NCI-H187 treated with DMSO at 0.1 percent for 48 hours (cell line): ENCODE measurements around the gene KIF26A.

Experiments
- DNase-seq: peaks from one replicate; lab custom pipeline; 2025; lab: John Stamatoyannopoulos, UW

The KIF26A gene

DNA sequence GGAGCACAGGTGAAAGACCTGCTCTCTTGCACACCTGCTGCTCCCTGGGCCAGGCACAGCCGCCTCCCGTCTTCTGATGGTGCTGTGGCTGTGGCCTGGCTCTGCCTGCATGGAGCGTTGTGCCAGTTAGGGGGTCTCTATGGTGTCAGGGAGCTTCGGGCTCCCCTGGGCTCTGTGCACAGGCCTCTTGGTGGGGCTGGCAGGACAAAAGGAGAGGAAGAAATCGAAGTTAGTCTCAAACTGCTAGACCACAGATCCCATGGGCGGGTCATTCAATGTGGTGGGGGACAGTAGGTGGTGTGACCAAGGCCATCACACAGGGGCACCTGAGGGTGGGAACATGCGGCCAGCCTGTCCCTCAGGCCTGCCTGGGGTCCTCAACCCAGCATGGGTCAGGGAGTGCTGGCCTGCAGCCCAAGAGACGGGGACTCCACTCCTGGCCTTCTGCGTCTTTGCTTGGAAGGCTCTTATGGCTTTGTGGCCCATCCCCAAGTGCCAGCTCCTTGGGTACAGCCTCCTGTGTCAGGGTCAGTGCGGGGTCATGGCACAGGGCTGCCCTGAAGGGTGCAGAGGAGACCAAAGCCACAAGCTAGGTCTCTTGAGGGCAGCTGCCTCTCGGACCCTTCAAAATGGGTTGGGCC is 84.1 kb downstream of the KIF26A start:
- DNase-seq = no peak

DNA sequence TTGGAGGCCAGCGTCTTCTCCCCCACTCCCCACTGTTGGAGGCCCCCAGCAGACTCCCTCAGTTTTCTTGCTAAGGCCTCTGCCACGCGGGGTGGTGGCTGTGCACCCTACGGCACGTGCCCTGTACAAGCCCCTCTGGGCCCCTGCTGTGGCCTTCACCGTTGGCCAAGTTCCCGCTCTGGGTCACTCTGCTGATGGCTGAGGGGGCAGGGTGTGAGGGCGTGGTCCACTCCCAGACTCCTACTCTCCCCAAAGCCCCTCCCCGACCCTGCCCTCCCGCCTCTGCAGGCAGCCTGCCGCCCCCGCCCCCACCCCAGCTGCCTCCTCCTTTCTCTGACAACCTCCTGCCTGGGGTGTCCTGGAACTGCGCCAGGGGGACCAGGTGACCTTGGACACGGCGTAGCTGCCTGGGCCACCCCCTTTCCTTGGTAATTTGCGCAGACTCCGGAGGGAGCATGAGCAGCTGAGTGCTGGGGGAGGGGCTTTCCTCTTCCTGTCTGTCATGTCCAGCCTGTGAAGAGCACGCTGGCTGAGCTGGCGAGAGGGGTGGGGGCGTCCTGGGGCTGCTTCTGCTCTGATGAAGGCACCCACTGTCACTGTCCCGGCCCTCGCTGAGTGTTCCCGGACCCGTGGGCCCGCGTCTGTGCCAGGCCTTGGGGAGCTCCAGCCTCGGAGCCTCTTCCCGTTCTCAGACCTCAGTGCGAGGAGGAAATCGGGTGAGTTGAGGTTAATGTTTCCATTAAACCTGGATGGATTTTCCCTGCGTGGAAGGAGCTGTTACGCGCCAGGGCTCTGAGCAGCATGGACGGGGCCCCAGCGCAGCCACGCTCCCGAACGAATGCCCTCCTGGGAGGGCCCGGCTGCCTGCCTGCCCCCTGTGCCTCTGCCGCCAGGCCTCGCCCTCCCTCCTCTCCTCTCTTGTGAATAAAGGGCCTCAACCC is 85.0 kb downstream of the KIF26A start:
- no peak for DNase-seq

DNA sequence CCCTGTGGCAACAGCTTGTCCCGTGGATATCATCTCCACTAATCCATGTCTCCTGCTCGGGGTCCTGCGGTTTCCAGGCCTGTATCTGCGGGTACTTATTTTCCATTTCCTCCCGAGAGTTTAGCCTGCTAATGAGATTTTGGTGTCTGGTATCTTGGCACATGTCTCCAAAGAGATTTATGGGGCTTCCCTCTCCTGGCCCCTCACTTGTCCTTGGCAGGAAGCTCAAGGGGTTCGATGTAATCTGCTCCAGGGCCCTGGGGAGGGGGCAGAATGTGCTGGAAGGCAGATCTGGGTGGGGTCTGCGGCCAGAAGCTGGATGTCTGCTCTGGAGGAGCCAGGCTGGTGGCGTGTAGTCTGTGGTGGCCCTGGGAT is 85.7 kb downstream of the KIF26A start:
- no peak for DNase-seq

DNA sequence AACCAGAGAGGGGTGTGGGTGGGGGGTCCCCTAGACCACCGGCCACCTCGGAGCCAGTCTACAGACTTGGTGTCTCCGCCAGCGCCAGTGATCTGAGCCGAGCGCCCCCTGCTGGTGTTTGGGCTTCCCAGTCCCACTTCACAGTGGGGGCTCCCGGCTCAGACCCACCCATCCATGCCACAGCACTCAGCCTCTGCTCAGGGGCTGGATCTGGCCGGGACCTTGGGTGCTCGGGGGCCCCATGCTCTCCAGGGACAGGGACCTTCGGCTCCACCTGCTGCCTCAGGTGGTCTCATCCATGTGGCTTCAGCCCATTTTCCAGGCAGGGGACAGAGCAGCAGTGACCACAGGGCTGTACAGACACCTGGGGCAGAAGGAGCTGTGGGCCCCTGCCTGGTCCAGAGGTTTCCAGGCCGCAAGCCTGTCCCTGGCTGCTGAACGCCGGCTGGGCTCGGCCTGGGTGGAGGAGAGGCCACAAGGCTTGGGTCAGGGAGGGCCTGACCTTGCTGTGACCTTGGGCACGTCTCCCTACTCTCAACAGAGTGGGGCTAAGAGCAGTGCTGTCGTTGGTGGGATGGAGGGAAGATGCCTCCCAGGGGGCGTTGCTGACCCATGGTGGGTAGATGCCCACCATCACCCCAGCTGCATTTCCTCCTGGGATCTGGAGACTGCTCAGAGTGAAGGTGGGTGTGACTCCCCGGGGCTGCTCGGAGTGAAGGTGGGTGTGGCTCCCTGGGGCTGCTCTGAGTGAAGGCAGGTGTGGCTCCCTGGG is 86.3 kb downstream of the KIF26A start:
- DNase-seq = no peak

- DNase-seq = peak; percentile 67
These were observed 87.1 kb downstream of the KIF26A start for GRCh38 chr14:104225278-104226190.

- no peak for DNase-seq
These were observed 88.3 kb downstream of the KIF26A start for GRCh38 chr14:104226421-104227383.

- DNase-seq = no peak
These were observed 89.4 kb downstream of the KIF26A start for GRCh38 chr14:104227806-104228205.

- DNase-seq = no peak
These were observed 89.8 kb downstream of the KIF26A start for GRCh38 chr14:104228221-104228620.

DNA sequence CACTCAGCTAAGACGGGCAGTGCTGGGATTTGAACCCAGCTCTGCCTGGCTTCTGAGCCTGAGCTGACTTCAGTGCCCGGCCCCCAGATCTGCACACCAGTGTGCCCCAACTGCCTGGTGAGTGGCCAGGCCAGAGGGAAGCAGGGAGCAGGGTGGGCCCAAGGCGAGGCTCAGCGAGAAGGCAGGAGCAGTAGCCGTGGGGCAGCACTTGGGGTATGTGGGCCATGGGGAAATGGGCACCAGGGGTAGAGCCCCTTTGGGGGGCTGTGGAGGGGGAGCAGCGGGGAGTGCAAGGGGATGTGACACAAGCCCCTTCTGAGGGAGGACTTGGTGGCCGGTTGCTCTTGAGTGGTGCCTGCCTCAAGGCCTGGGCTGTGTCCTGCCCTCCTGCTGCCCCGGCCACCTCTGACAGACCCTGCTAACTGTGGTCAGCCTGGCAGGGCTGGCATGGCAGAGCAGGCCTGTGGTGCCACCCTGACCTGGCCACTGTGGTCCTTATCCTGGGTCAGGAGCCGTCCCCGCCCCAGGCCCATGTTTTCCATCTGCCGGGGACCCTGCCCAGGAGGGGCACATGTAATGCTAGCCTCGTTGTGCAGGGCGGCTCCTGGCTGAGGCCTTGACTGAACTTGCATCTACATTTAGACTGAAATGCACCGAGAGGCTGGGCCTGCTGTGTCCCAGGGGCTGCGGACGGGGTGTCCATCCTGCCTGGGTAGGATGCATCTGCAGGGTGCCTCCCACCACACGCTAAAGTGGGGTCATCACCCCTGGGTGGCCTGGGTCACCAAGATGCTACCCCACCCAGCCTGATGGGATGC is 90.5 kb downstream of the KIF26A start:
- DNase-seq = no peak

GRCh38 chr14:104229534-104230055 is 91.2 kb downstream of the KIF26A start:
- DNase-seq = no peak

DNA sequence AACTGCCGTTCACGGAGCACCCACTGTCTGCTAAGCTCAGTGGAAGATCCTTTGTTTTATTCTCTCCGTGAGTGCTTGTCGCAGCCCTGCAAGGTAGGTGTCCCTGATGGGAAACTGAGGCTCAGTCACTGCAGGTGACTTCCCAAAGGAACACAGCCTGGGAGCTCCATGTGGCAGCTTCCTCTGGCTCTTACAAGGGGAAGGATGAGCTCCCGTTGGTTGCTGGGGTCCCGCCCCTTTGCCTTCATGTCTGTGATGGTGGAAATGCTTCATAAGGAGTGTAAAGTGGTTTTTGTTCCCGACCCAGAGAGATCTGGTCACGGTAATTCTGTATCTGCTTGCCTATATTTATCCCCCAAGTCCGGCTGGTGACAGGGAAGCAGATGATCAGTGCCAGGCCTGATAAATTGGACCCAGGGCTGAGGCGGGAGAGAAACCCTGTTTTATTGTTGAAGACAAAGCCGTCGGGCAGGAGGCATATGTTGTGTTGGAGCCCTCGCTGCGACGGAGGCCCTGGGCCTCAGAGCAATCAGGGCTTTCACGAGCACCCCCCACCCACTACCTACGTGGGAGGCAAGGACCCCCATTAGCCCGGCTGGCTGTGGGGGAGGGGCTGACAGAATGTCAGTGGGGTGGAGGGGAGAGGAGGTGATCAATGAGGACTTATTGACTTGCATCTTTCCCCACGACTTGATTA is 91.9 kb downstream of the KIF26A start:
- DNase-seq = no peak
